PC-3 (cell line): ENCODE results near the gene TEX44.

Experiments used
- CTCF ChIP-seq: fragments of 300-600 bp; sonication (generic); conservative IDR thresholded peaks from 2 replicates; pipeline ENCODE4 v1.5.1; 2017; ENCODE audit warnings: antibody characterized with exemption, low read depth, mild to moderate bottlenecking, low read length
- EZH2 ChIP-seq: fragments of 300-600 bp; sonication (generic); IDR thresholded peaks from one replicate; pipeline ENCODE4 v1.6.1; 2017; ENCODE audit warnings: antibody characterized with exemption, mild to moderate bottlenecking, low read length; ENCODE audit not compliant: unreplicated experiment

GRCh38 chr2:231643495-231643888, 50.8 kb downstream of the TEX44 start:
- TF ChIP-seq CTCF (no peak), EZH2 (no peak)
